Left lung (tissue), 10 donors: Measurements from ENCODE around the gene TTYH2. TPM values are rescaled to one million over a fixed set of nuclear protein-coding genes. Genes with fewer than 3 reads are reported as not detected.

Source experiments
- ATAC-seq: fragments of 200-7000 bp; cut with Tn5 transposase; one replicate; pipeline ENCODE4 v1.9.1; 2020; ENCODE audit warnings: moderate library complexity
- DNase-seq, 4 donors: peaks; one replicate each; pipeline ENCODE4 v3.0.0-alpha.2; 2013 to 2020
- H3K27ac ChIP-seq, 2 donors: fragments of 200-600 bp; sonication (generic) in 1 of 2; one replicate each; pipeline versions ENCODE4 v1.5.0 to v1.8.0; 2020 to 2021
- H3K27me3 ChIP-seq, 2 donors: fragments of 200-600 bp; sonication (generic) in 1 of 2; one replicate each; pipeline versions ENCODE4 v1.5.0 to v1.8.0; 2020 to 2021
- H3K36me3 ChIP-seq, 2 donors: fragments of 200-600 bp; sonication (generic) in 1 of 2; one replicate each; pipeline versions ENCODE4 v1.5.0 to v1.8.0; 2020 to 2021
- H3K4me1 ChIP-seq, 2 donors: fragments of 200-600 bp; one replicate each; pipeline ENCODE4 v1.8.0; 2021
- H3K4me3 ChIP-seq, 2 donors: fragments of 200-600 bp; sonication (generic) in 1 of 2; one replicate each; pipeline versions ENCODE4 v1.5.0 to v1.8.0; 2020 to 2021; ENCODE audit warnings: mild to moderate bottlenecking in 1 of 2
- H3K9me3 ChIP-seq, 2 donors: fragments of 200-600 bp; sonication (generic) in 1 of 2; one replicate each; pipeline versions ENCODE4 v1.5.0 to v1.8.0; 2020 to 2021
- CTCF ChIP-seq, 2 donors: fragments of 200-600 bp; sonication (generic) in 1 of 2; IDR thresholded peaks; one replicate each; pipeline versions ENCODE4 v1.5.0 to v1.8.0; 2021; ENCODE audit warnings: antibody characterized with exemption in 2 of 2
- intact Hi-C, 2 donors: fragments of 100-400 bp; cut with DNase I; formaldehyde crosslinking; loops; one replicate each; pipeline versions ENCODE4 v1.11.2 to v1.14.2; 2022
- polyA plus RNA-seq, 6 donors: library from polyadenylated mRNA; unstranded; fragments of 120-200 nt; gene quantifications; one replicate each; pipeline ENCODE4 v1.2.1, GENCODE V29; 2013; ENCODE audit not compliant: insufficient read length in 6 of 6
- total RNA-seq, 2 donors: library from RNA; stranded (reverse); fragmentation: NEBNext Ultra II Directional; extraction: Animal tissue kit (Norgen Biotek cat#: 25700); gene quantifications; one replicate each; pipeline ENCODE4 v1.2.1, GENCODE V29; 2021
- donor health status: DM: no; HTN: yes; CAD: no.
- donor health status: DM: no; HTN: no; CAD: no.

The TTYH2 gene
- total and polyA plus RNA-seq, 8 donors: 6.9 to 22.1 (median 16.5) TPM

- no peak for TF ChIP-seq CTCF (IDR thresholded peaks at IDR 0.05)
- H3K36me3 ChIP-seq: no peaks in the 10 kb centered on the region
- no peaks in the 10 kb centered on the region for H3K4me1 ChIP-seq
- peaks cover 0 to 38% of the 10 kb centered on the region in 2 donors for H3K27me3 ChIP-seq
- ATAC-seq: peak; percentile 75
- peak in 2 of 4 donors; percentile 78 to 86 for DNase-seq
- H3K27ac ChIP-seq: peak overlapping the region in 1 of 2 donors; percentile 34
- intact Hi-C loops: no loop called here
- no peaks in the 10 kb centered on the region for H3K9me3 ChIP-seq
- H3K4me3 ChIP-seq: no peak overlapping the region
Observed at GRCh38 chr17:74192950-74193781, 20.2 kb upstream of the TTYH2 start.

GRCh38 chr17:74194682-74195081 is 18.7 kb upstream of the TTYH2 start:
- Histone ChIP-seq H3K9me3 (no peaks in the 10 kb centered on the region), H3K27me3 (peaks cover 0 to 39% of the 10 kb centered on the region in 2 donors), H3K36me3 (no peaks in the 10 kb centered on the region), H3K27ac (no peak overlapping the region), H3K4me1 (peaks cover 0 to 5% of the 10 kb centered on the region in 2 donors), H3K4me3 (no peak overlapping the region)
- intact Hi-C loops: no loop called here
- ATAC-seq: no peak
- TF ChIP-seq CTCF (IDR thresholded peaks at IDR 0.05): no peak
- DNase-seq: no peak

- ATAC-seq: no peak
- peaks cover 0 to 60% of the 10 kb centered on the region in 2 donors for H3K27me3 ChIP-seq
Observed at GRCh38 chr17:74196541-74197317, 16.6 kb upstream of the TTYH2 start.

GRCh38 chr17:74197801-74198200 is 15.6 kb upstream of the TTYH2 start:
- H3K4me1 ChIP-seq: peaks cover 0 to 7% of the 10 kb centered on the region in 2 donors
- DNase-seq (no peak), ATAC-seq (no peak)
- no peak overlapping the region for H3K27ac ChIP-seq
- intact Hi-C loops: no loop called here
- no peak overlapping the region for H3K4me3 ChIP-seq
- peaks cover 0 to 71% of the 10 kb centered on the region in 2 donors for H3K27me3 ChIP-seq
- TF ChIP-seq CTCF (IDR thresholded peaks at IDR 0.05): no peak
- no peaks in the 10 kb centered on the region for H3K36me3 ChIP-seq
- no peaks in the 10 kb centered on the region for H3K9me3 ChIP-seq

More at GRCh38 chr17:74196541-74197317, 16.6 kb upstream of the TTYH2 start:
- H3K4me3 ChIP-seq: no peak overlapping the region
- TF ChIP-seq CTCF (IDR thresholded peaks at IDR 0.05): no peak
- H3K36me3 ChIP-seq: no peaks in the 10 kb centered on the region
- H3K9me3 ChIP-seq: no peaks in the 10 kb centered on the region
- no peak for DNase-seq
- H3K4me1 ChIP-seq: peaks cover 0 to 7% of the 10 kb centered on the region in 2 donors
- no peak overlapping the region for H3K27ac ChIP-seq
- intact Hi-C loops: no loop called here

- peaks cover 0 to 65% of the 10 kb centered on the region in 2 donors for H3K27me3 ChIP-seq
- intact Hi-C loops: no loop called here
- DNase-seq: no peak
Observed at GRCh38 chr17:74198694-74199093, 14.7 kb upstream of the TTYH2 start.

More at GRCh38 chr17:74198694-74199093, 14.7 kb upstream of the TTYH2 start:
- no peak for ATAC-seq
- Histone ChIP-seq H3K4me1 (peaks cover 0 to 7% of the 10 kb centered on the region in 2 donors), H3K27ac (no peak overlapping the region), H3K36me3 (no peaks in the 10 kb centered on the region), H3K4me3 (no peak overlapping the region), H3K9me3 (no peaks in the 10 kb centered on the region)
- TF ChIP-seq CTCF (IDR thresholded peaks at IDR 0.05): no peak
